Endothelial cell of umbilical vein (primary cell): ENCODE results near the gene HSBP1. TPM values are rescaled to one million over a fixed set of nuclear protein-coding genes. Genes with fewer than 3 reads are reported as not detected.

Source experiments
- BruUV-seq: library from RNA; stranded (reverse); fragments of 400-500 nt; replicated peaks from 2 replicates; lab custom pipeline; 2021; lab: Mats Ljungman, UMichigan
- CTCF ChIA-PET: fragments of 300-600, 350-600 bp; sonication (Branson Sonifier 250); formaldehyde crosslinking; loops from one replicate; lab custom pipeline; 2021; ENCODE audit warnings: antibody characterized with exemption, inconsistent platforms; lab: Charles Lee
- POLR2A ChIA-PET: fragments of 300-600, 350-600 bp; sonication (Branson Sonifier 250); formaldehyde crosslinking; loops from one replicate; lab custom pipeline; 2021; ENCODE audit warnings: antibody characterized with exemption, inconsistent platforms; lab: Charles Lee
- DNase-seq: peaks from one replicate; pipeline ENCODE4 v3.0.0-alpha.2; 2011; ENCODE audit warnings: low read depth, low spot score
- FAIRE-seq: peaks from 2 replicates; lab custom pipeline; 2011; peaks lifted over from hg19 to GRCh38; lab: Jason Lieb, UNC
- H2AFZ ChIP-seq: 2 replicates; pipeline ENCODE4 v1.6.0; 2012; ENCODE audit warnings: low read depth, low read length, control low read depth, inconsistent platforms
- H3K27ac ChIP-seq: 2 replicates; pipeline ENCODE4 v1.5.1; 2011; ENCODE audit warnings: low read depth, mild to moderate bottlenecking, control low read depth, low read length, moderate library complexity; ENCODE audit not compliant: insufficient read depth
- H3K27me3 ChIP-seq, 2 experiments: 2 replicates each; pipeline versions ENCODE4 v1.6.0 to v1.6.1; 2011; ENCODE audit warnings: low read length in 2 of 2, mixed read lengths in 1 of 2; ENCODE audit not compliant: control insufficient read depth in 2 of 2, insufficient read depth in 2 of 2
- H3K36me3 ChIP-seq, 2 experiments: 2 replicates in 1 of 2; 3 replicates in 1 of 2; pipeline ENCODE4 v1.5.1; 2011; ENCODE audit warnings: low read length in 2 of 2, mild to moderate bottlenecking in 1 of 2, moderate library complexity in 1 of 2; ENCODE audit not compliant: control insufficient read depth in 2 of 2, insufficient read depth in 2 of 2; ENCODE audit errors: extremely low read depth in 1 of 2
- H3K4me1 ChIP-seq: 3 replicates; pipeline ENCODE4 v1.5.1; 2011; ENCODE audit warnings: mild to moderate bottlenecking, low read length; ENCODE audit not compliant: control insufficient read depth, insufficient read depth; ENCODE audit errors: extremely low read depth
- H3K4me2 ChIP-seq: 2 replicates; pipeline ENCODE4 v1.6.1; 2011; ENCODE audit warnings: low read length, control low read depth, mixed read lengths; ENCODE audit not compliant: insufficient read depth
- H3K4me3 ChIP-seq, 3 experiments: fragments of 200-600 bp in 1 of 3; sonication (generic), shearing (Covaris generic) in 1 of 3; replicated peaks in 1 of 3; 2 replicates each; pipeline ENCODE4 v1.5.1; 2011 to 2016; ENCODE audit warnings: control low read depth in 3 of 3, low read length in 3 of 3, mild to moderate bottlenecking in 2 of 3, inconsistent platforms in 1 of 3, low read depth in 1 of 3, moderate library complexity in 1 of 3; ENCODE audit not compliant: insufficient read depth in 1 of 3
- H3K79me2 ChIP-seq: 2 replicates; pipeline ENCODE4 v1.6.0; 2012; ENCODE audit warnings: low read length, inconsistent platforms; ENCODE audit not compliant: control insufficient read depth, insufficient read depth
- H3K9ac ChIP-seq: replicated peaks from 2 replicates; pipeline ENCODE3; 2011; ENCODE audit warnings: low read length, control low read depth; ENCODE audit not compliant: insufficient read depth; ENCODE audit errors: extremely low read depth
- H3K9me1 ChIP-seq: replicated peaks from 3 replicates; pipeline ENCODE4 v1.6.0; 2011; ENCODE audit warnings: mild to moderate bottlenecking, low read length; ENCODE audit not compliant: control insufficient read depth, insufficient read depth; ENCODE audit errors: extremely low read depth
- H3K9me3 ChIP-seq: replicated peaks from 2 replicates; pipeline ENCODE4 v1.5.1; 2012; ENCODE audit warnings: low read length, inconsistent platforms; ENCODE audit not compliant: control insufficient read depth, insufficient read depth
- H4K20me1 ChIP-seq: replicated peaks from 2 replicates; pipeline ENCODE3; 2011; ENCODE audit warnings: mild to moderate bottlenecking, low read length; ENCODE audit not compliant: control insufficient read depth, insufficient read depth; ENCODE audit errors: extremely low read depth
- EZH2 ChIP-seq: IDR thresholded peaks from 2 replicates; pipeline ENCODE4 v1.6.1; 2012; ENCODE audit warnings: borderline replicate concordance, low read depth, mild to moderate bottlenecking, moderate library complexity, low read length, inconsistent platforms; ENCODE audit not compliant: severe bottlenecking
- FOS ChIP-seq: IDR thresholded peaks from 2 replicates; pipeline ENCODE4 v1.6.1; 2011; ENCODE audit warnings: mild to moderate bottlenecking, low read length, moderate library complexity, borderline replicate concordance; ENCODE audit not compliant: insufficient read depth
- GATA2 ChIP-seq: IDR thresholded peaks from 2 replicates; pipeline ENCODE4 v1.7.0; 2011; ENCODE audit warnings: low read depth, mild to moderate bottlenecking, moderate library complexity, mixed read lengths, low read length; ENCODE audit not compliant: insufficient read length, insufficient read depth
- JUN ChIP-seq: IDR thresholded peaks from 2 replicates; pipeline ENCODE4 v1.6.1; 2011; ENCODE audit warnings: borderline replicate concordance, low read depth; ENCODE audit not compliant: insufficient read length, insufficient read depth
- MYC ChIP-seq: IDR thresholded peaks from one replicate; pipeline ENCODE4 v1.6.1; 2011; ENCODE audit warnings: mild to moderate bottlenecking, low read depth, low read length
- POLR2A ChIP-seq: IDR thresholded peaks from 2 replicates; pipeline ENCODE4 v1.6.1; 2012; ENCODE audit warnings: low read depth, mild to moderate bottlenecking, control low read depth, low read length
- POLR2AphosphoS5 ChIP-seq: IDR thresholded peaks from 2 replicates; pipeline ENCODE4 v1.6.1; 2012; ENCODE audit warnings: low read depth, mild to moderate bottlenecking, control low read depth, low read length, moderate library complexity; ENCODE audit not compliant: insufficient read depth
- dilution Hi-C: fragments of 300-500 bp; cut with MboI; formaldehyde crosslinking; loops from one replicate; pipeline ENCODE4 v1.15.0; 2019; ENCODE audit warnings: low sequenced_read_pairs; ENCODE audit not compliant: extremely low pct_ligation_motif_present
- intact Hi-C: fragments of 100-400 bp; cut with micrococcal nuclease; formaldehyde crosslinking; loops from one replicate; pipeline ENCODE4 v1.10.0; 2022
- polyA plus RNA-seq, 4 experiments: library from polyadenylated mRNA; depleted of rRNA in 3 of 4; stranded (reverse) in 3 of 4; unstranded in 1 of 4; fragments of >200 nt; gene quantifications; 2 replicates each; pipeline versions ENCODE4 v1.2.1 to v1.2.3, GENCODE V29; 2011 to 2012; ENCODE audit warnings: missing spikeins in 1 of 4
- total RNA-seq: library from RNA; stranded (reverse); gene quantifications from 2 replicates; pipeline ENCODE4 v1.2.3, GENCODE V29; 2021
- TF ChIP-seq, protein P1 (sequence below): IDR thresholded peaks from 2 replicates; pipeline ENCODE4 v1.6.1; 2011; ENCODE audit not compliant: insufficient read depth, insufficient read length
- TF ChIP-seq, protein P2 (sequence below), 2 donors: IDR thresholded peaks; 1 replicate in 1 of 2; 2 replicates in 1 of 2; pipeline ENCODE4 v1.5.1; 2011; ENCODE audit warnings: low read length in 2 of 2, mild to moderate bottlenecking in 2 of 2, moderate library complexity in 2 of 2, control low read depth in 1 of 2, inconsistent platforms in 1 of 2, low read depth in 1 of 2; ENCODE audit not compliant: insufficient read depth in 1 of 2; ENCODE audit errors: extremely low read depth in 1 of 2

HSBP1 gene
- total and polyA plus RNA-seq, 2 donors (not counting 3 experiments of a cell fraction or from before 2014, with no cell fraction given): 40.8 to 136 TPM

DNA sequence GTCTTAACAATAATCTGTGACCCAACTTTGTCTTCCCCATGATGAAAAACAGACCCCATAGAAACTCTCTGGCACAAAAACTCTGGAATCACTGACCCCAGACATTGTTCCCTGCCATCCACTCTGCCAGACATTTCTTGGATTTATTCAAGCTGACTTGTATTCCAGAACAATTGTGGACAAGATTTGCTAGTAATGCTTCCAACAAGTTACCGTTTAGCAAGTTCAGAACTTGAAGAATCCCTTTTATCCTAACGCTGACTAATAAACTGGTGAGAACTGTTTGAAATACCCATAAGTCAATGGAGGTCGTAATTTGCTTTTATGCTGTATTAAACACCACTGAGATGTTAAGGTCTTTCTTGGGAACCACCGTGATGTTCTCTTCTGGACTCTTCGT, 10.5 kb downstream of the HSBP1 start:
- Histone ChIP-seq H3K36me3 (no peaks in the 10 kb centered on the region), H3K4me3 (no peak overlapping the region), H3K9me1 (no peaks in the 10 kb centered on the region), H3K79me2 (no peaks in the 10 kb centered on the region), H4K20me1 (no peaks in the 10 kb centered on the region), H3K9ac (no peak overlapping the region), H3K9me3 (no peaks in the 10 kb centered on the region), H2AFZ (no peak overlapping the region), H3K4me2 (no peak overlapping the region), H3K27ac (no peak overlapping the region), H3K4me1 (peaks cover 2% of the 10 kb centered on the region), H3K27me3 (peaks cover 0 to 5% of the 10 kb centered on the region in 2 experiments)
- BruUV-seq: no TSS peak
- POLR2A ChIA-PET: no interaction called here
- TF ChIP-seq POLR2A (no peak), FOS (no peak), MYC (no peak), POLR2AphosphoS5 (no peak), EZH2 (no peak), GATA2 (no peak), JUN (no peak)
- TF ChIP-seq, protein P1, sequence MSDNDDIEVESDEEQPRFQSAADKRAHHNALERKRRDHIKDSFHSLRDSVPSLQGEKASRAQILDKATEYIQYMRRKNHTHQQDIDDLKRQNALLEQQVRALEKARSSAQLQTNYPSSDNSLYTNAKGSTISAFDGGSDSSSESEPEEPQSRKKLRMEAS: no peak
- TF ChIP-seq, protein P2, sequence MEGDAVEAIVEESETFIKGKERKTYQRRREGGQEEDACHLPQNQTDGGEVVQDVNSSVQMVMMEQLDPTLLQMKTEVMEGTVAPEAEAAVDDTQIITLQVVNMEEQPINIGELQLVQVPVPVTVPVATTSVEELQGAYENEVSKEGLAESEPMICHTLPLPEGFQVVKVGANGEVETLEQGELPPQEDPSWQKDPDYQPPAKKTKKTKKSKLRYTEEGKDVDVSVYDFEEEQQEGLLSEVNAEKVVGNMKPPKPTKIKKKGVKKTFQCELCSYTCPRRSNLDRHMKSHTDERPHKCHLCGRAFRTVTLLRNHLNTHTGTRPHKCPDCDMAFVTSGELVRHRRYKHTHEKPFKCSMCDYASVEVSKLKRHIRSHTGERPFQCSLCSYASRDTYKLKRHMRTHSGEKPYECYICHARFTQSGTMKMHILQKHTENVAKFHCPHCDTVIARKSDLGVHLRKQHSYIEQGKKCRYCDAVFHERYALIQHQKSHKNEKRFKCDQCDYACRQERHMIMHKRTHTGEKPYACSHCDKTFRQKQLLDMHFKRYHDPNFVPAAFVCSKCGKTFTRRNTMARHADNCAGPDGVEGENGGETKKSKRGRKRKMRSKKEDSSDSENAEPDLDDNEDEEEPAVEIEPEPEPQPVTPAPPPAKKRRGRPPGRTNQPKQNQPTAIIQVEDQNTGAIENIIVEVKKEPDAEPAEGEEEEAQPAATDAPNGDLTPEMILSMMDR (IDR thresholded peaks at IDR 0.05; ENCODE audit: extremely low read depth in 1 of 2, insufficient read depth in 1 of 2, low read depth in 1 of 2, low read length in 2 of 2): no peak
- CTCF ChIA-PET: no interaction called here
- intact Hi-C loops: no loop called here
- FAIRE-seq (no peak), DNase-seq (no peak)
- dilution Hi-C loops: no loop called here
